ENCODE results near the gene FLRT2. TPM values are rescaled to one million over a fixed set of nuclear protein-coding genes. Genes with fewer than 3 reads are reported as not detected.

FLRT2 gene
- total and polyA plus RNA-seq, 11 donors = 0.61 to 41.9 (median 3.1) TPM

- WGBS, 4 donors = 95 to 98% (median 95%) methylated on average over 2 of the region's 2 CpGs
- no peak for ATAC-seq
- Histone ChIP-seq H3K9me3 (no peaks in the 10 kb centered on the region), H3K4me1 (peaks cover 0 to 8% (median 0%) of the 10 kb centered on the region in 12 donors), H3K4me3 (no peak overlapping the region), H3K36me3 (no peaks in the 10 kb centered on the region), H3K27me3 (no peaks in the 10 kb centered on the region), H3K27ac (peak overlapping the region in 1 of 12 donors; percentile 19)
- no peak for DNase-seq
- no peak for TF ChIP-seq CTCF (IDR thresholded peaks at IDR 0.05)
- no peak for TF ChIP-seq POLR2A (IDR thresholded peaks at IDR 0.05)
- intact Hi-C loops (cut with DNase I) = no loop called here
Observed at GRCh38 chr14:85517114-85517688, 12.7 kb upstream of the FLRT2 start.

GRCh38 chr14:85519661-85520305 lies 10.2 kb upstream of the FLRT2 start:
- no peaks in the 10 kb centered on the region for H3K36me3 ChIP-seq
- no peaks in the 10 kb centered on the region for H3K27me3 ChIP-seq
- no peaks in the 10 kb centered on the region for H3K9me3 ChIP-seq
- H3K4me3 ChIP-seq = no peak overlapping the region
- peaks cover 0 to 8% (median 0%) of the 10 kb centered on the region in 12 donors for H3K4me1 ChIP-seq
- no peak for DNase-seq
- ATAC-seq = no peak
- intact Hi-C loops (cut with DNase I) = loop anchor here in 3 of 10 donors (10.0 kb wide), 3 partner anchors 105 to 325 kb away; no protein-coding TSS in a partner anchor
- TF ChIP-seq POLR2A (IDR thresholded peaks at IDR 0.05) (no peak), CTCF (IDR thresholded peaks at IDR 0.05) (no peak)
- WGBS, 4 donors = 88 to 97% (median 93%) methylated on average over 1 of the region's 1 CpG
- H3K27ac ChIP-seq = no peak overlapping the region

GRCh38 chr14:85520581-85520980 lies 9.4 kb upstream of the FLRT2 start:
- no peak for TF ChIP-seq POLR2A (IDR thresholded peaks at IDR 0.05)
- no peak for TF ChIP-seq CTCF (IDR thresholded peaks at IDR 0.05)
- no peak for ATAC-seq
- intact Hi-C loops (cut with DNase I) = loop anchor here in 3 of 10 donors (10.0 kb wide), 3 partner anchors 106 to 326 kb away; no protein-coding TSS in a partner anchor
- Histone ChIP-seq H3K36me3 (no peaks in the 10 kb centered on the region), H3K4me3 (no peak overlapping the region), H3K9me3 (no peaks in the 10 kb centered on the region), H3K27ac (no peak overlapping the region), H3K4me1 (peaks cover 0 to 8% (median 0%) of the 10 kb centered on the region in 12 donors), H3K27me3 (no peaks in the 10 kb centered on the region)
- DNase-seq = no peak
- 82 to 90% (median 84%) methylated on average over 4 of the region's 4 CpGs for WGBS, 4 donors

GRCh38 chr14:85523624-85524023 lies 6.3 kb upstream of the FLRT2 start:
- H3K36me3 ChIP-seq = no peaks in the 10 kb centered on the region
- WGBS, 4 donors = 68 to 84% (median 72%) methylated on average over 2 of the region's 2 CpGs
- TF ChIP-seq CTCF (IDR thresholded peaks at IDR 0.05) (no peak), POLR2A (IDR thresholded peaks at IDR 0.05) (no peak)
- DNase-seq (no peak), ATAC-seq (no peak)
- intact Hi-C loops (cut with DNase I) = loop anchor here in 3 of 10 donors (10.0 kb wide), 3 partner anchors 109 to 329 kb away; no protein-coding TSS in a partner anchor
- no peak overlapping the region for H3K27ac ChIP-seq
- peaks cover 0 to 10% (median 0%) of the 10 kb centered on the region in 12 donors for H3K4me1 ChIP-seq
- H3K4me3 ChIP-seq = no peak overlapping the region
- peaks cover 0 to 1% (median 0%) of the 10 kb centered on the region in 9 donors for H3K27me3 ChIP-seq
- no peaks in the 10 kb centered on the region for H3K9me3 ChIP-seq
